ENCODE measurements around the gene CNIH3.

CNIH3 gene

GRCh38 chr1:224779536-224779935 lies 163.4 kb downstream of the CNIH3 start:
- no peak for DNase-seq (ENCODE audit: extremely low read depth, low read depth)
- no peak for TF ChIP-seq CTCF (IDR thresholded peaks at IDR 0.05; ENCODE audit: low read depth, low read length)

DNA sequence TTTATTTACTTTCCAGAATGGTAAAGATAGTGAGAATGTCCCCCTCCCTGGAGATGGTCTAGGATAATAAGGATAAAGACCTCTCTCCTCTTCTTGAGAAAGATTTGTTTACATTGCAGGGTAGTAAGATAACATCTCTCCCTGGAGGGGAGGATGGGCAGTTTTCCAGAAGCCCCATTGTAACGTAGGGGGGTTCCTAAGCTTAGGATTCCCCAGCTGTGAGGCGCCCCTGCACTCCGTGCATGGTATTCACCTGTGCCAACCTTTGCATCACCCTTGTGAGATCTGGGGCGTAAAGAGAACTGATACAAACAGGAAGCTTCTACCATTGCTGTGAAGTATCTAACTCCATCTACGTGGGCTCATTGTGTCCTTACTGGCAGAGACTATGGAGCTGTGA lies 164.6 kb downstream of the CNIH3 start:
- DNase-seq (ENCODE audit: extremely low read depth, low read depth) = no peak
- TF ChIP-seq CTCF (IDR thresholded peaks at IDR 0.05; ENCODE audit: low read depth, low read length) = no peak

DNA sequence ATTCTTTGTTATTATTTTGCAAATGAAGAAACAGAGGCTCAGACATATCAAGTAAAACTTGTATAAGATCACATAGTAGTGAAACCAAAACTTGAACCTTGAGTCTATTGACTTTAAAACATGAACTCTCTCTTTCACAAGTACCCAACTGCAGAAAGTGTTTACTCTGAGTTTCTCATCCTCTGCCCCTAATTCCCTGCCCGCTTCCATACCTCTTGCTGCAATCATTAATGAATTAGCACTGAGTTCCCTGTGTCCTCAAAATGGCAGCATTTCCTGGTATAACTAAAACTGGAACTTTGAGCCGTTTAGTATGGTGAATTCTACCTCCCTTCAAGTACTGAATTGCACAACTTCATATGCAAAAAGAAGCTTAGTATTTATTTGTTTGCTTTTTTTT lies 165.7 kb downstream of the CNIH3 start:
- TF ChIP-seq CTCF (IDR thresholded peaks at IDR 0.05; ENCODE audit: low read depth, low read length) = no peak
- no peak for DNase-seq (ENCODE audit: extremely low read depth, low read depth)

DNA sequence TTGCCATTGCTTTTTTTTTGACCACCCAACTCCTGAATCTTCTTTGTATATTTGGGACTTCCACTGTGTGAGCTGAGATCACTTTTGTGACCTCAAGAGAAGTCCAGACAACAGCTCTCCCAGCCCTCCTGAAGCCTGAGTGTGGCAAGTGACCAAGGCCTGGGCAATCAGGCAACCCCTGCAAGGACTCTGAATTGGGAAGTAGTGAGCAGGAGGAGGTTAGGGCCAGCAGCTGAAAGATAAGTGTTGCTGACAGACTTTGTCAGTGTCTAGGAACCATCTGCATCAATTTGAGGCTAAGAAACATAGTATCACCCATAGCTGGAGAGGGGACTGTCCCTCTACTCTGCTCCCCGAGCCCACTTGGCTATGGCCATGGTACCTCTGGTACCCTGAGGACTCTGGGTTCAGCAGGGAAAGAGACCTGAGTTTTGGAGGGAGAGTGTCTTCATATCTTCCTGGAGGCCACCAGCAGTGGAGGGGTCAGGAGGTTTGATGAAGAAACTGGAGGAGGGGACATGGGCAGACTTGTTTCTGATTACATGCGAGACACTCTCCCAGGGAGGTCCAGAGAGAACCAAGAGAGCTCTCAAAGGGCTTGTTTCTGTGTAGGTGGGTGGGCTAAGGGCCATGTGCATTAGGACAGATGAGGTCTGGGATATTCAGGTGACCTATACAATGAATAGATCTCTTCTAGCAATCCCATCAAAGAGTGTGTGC lies 166.3 kb downstream of the CNIH3 start:
- no peak for TF ChIP-seq CTCF (IDR thresholded peaks at IDR 0.05; ENCODE audit: low read depth, low read length)
- no peak for DNase-seq (ENCODE audit: extremely low read depth, low read depth)

- DNase-seq (ENCODE audit: extremely low read depth, low read depth) = no peak
Observed at GRCh38 chr1:224783006-224783651, 167.0 kb downstream of the CNIH3 start.

DNA sequence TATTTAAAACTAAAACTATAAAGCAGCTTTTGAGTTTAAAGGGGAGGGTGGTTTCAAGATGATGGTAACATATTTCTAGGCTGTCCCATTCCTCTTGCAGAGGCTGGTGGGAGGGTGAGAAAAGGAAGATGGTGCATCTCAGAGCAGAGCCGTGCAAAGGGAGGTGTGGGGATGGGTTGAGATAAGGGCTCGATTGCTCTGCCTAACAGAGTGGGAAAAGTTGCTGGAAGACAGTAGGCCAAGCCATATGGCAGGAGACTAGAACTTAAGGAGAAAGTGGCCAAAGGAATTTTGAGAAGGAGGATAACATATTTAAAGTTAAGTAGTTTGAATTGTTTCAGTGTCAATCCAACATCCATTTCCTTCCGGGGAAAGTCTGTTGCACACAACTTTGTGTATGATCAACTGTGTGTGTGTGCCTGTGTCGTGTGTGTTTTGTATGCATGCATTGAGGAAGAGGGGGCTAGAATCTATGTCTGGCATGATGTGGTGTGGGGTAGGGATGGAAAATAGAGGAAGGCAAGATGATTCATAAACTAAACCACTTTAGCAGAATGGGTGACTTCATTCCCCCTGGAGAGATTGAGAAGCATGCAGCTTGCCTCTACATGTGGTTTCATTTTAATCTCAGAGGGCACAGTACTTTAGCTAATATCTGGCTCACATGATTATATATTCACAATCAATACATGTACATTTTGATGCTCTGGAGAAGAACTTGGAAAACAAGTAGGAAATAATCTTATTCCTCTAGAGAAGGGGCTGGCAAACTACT lies 168.3 kb downstream of the CNIH3 start:
- DNase-seq (ENCODE audit: extremely low read depth, low read depth) = peak; percentile 14

More at GRCh38 chr1:224783006-224783651, 167.0 kb downstream of the CNIH3 start:
- TF ChIP-seq CTCF (IDR thresholded peaks at IDR 0.05; ENCODE audit: low read depth, low read length) = no peak

More for the DNA sequence above, 168.3 kb downstream of the CNIH3 start:
- TF ChIP-seq CTCF (IDR thresholded peaks at IDR 0.05; ENCODE audit: low read depth, low read length) = no peak
